ENCODE measurements around the gene BRI3.

BRI3 gene

GRCh38 chr7:98233219-98234070, 48.0 kb upstream of the BRI3 start:
- H4K20me1 ChIP-seq (ENCODE audit: insufficient read depth, low read length), result no peaks in the 10 kb centered on the region
- no peaks in the 10 kb centered on the region for H3K27me3 ChIP-seq (ENCODE audit: insufficient read depth, low read length, poor library complexity)
- H3K36me3 ChIP-seq (ENCODE audit: insufficient read depth, low read length), result peaks cover 16% of the 10 kb centered on the region
- H3K4me1 ChIP-seq (ENCODE audit: insufficient read depth, low read length), result no peaks in the 10 kb centered on the region
- H3K9me3 ChIP-seq (ENCODE audit: insufficient read depth, low read length, severe bottlenecking), result no peaks in the 10 kb centered on the region
- H3K27ac ChIP-seq (ENCODE audit: low read length), result no peak overlapping the region
- ATAC-seq (ENCODE audit: insufficient read depth, low read depth) (no peak), DNase-seq (no peak)
- no peak overlapping the region for H3K9ac ChIP-seq (ENCODE audit: low read depth, low read length)
- H3K4me3 ChIP-seq (ENCODE audit: low read depth in 1 of 2, low read length in 2 of 2), result no peak overlapping the region
- no peak overlapping the region for H3K4me2 ChIP-seq (ENCODE audit: insufficient read depth, low read length)
- no peaks in the 10 kb centered on the region for H3K79me2 ChIP-seq (ENCODE audit: insufficient read depth, low read length)
- no peak overlapping the region for H2AFZ ChIP-seq (ENCODE audit: low read depth, low read length)
- TF ChIP-seq CTCF (IDR thresholded peaks at IDR 0.05; ENCODE audit: borderline replicate concordance, extremely low read depth, low read length, poor library complexity, severe bottlenecking) (no peak), EZH2 (IDR thresholded peaks at IDR 0.05; ENCODE audit: borderline replicate concordance, low read depth, low read length, severe bottlenecking) (no peak)

DNA sequence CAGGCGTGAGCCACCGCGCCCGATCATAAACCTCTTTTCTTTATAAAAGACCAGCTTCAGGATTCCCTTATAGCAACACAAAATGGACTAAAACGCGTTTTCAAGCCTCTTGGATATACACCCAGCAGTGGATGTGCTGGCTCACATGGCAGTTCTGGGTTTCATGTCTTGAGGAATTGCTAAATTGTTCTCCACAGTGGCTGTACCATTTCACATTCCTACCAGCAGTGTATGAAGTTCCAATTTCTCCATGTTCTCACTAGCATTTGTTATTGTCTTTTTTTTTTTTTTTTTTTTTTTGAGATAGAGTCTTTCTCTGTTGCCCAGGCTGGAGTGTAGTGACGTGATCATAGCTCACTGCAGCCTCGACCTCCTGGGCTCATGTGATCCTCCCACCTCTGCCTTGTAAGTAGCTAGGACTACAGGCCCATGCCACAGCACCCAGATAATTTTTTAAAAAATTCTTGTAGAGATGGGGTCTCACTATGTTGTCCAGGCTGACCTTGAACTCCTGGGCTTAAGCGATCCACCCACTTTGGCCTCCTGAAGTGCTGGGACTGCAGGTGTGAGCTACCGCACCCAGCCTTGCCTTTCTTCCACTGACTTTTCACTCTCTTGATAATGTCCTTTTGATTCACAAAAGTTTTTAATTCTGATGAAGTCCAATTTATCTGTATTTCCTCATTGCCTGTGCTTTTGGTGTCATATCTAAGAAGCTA, 46.9 kb upstream of the BRI3 start:
- no peaks in the 10 kb centered on the region for H3K4me1 ChIP-seq (ENCODE audit: insufficient read depth, low read length)
- DNase-seq (no peak), ATAC-seq (ENCODE audit: insufficient read depth, low read depth) (no peak)
- H3K9me3 ChIP-seq (ENCODE audit: insufficient read depth, low read length, severe bottlenecking), result no peaks in the 10 kb centered on the region
- no peaks in the 10 kb centered on the region for H4K20me1 ChIP-seq (ENCODE audit: insufficient read depth, low read length)
- no peak overlapping the region for H3K9ac ChIP-seq (ENCODE audit: low read depth, low read length)
- TF ChIP-seq EZH2 (IDR thresholded peaks at IDR 0.05; ENCODE audit: borderline replicate concordance, low read depth, low read length, severe bottlenecking) (no peak), CTCF (IDR thresholded peaks at IDR 0.05; ENCODE audit: borderline replicate concordance, extremely low read depth, low read length, poor library complexity, severe bottlenecking) (no peak)
- peaks cover 17% of the 10 kb centered on the region for H3K36me3 ChIP-seq (ENCODE audit: insufficient read depth, low read length)
- H3K4me2 ChIP-seq (ENCODE audit: insufficient read depth, low read length), result no peak overlapping the region
- H3K4me3 ChIP-seq (ENCODE audit: low read depth in 1 of 2, low read length in 2 of 2), result no peak overlapping the region
- H2AFZ ChIP-seq (ENCODE audit: low read depth, low read length), result no peak overlapping the region
- no peak overlapping the region for H3K27ac ChIP-seq (ENCODE audit: low read length)
- H3K27me3 ChIP-seq (ENCODE audit: insufficient read depth, low read length, poor library complexity), result no peaks in the 10 kb centered on the region
- H3K79me2 ChIP-seq (ENCODE audit: insufficient read depth, low read length), result no peaks in the 10 kb centered on the region

DNA sequence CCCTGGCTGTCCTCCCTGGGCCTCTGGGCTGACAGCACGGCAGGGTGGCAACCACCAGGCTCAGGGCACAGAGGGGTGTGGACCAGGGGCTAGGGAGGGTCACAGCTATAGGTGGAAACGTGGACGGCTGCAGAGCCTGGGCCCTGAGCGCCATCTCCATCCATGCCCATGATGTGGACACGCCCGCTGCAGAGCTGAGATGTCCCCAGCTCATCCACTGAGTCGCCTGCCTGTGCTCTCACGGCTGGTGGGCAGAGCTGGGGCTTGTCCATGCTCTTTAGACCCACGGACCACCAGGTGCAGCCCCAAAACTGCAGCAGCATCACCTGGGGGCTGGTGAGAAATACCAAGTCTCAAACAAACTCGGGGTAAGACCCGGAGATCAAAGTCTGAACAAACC, 45.6 kb upstream of the BRI3 start:
- Histone ChIP-seq H2AFZ (ENCODE audit: low read depth, low read length) (no peak overlapping the region), H3K4me1 (ENCODE audit: insufficient read depth, low read length) (no peaks in the 10 kb centered on the region), H4K20me1 (ENCODE audit: insufficient read depth, low read length) (no peaks in the 10 kb centered on the region), H3K9ac (ENCODE audit: low read depth, low read length) (no peak overlapping the region), H3K4me2 (ENCODE audit: insufficient read depth, low read length) (no peak overlapping the region), H3K36me3 (ENCODE audit: insufficient read depth, low read length) (peaks cover 14% of the 10 kb centered on the region), H3K9me3 (ENCODE audit: insufficient read depth, low read length, severe bottlenecking) (no peaks in the 10 kb centered on the region), H3K27ac (ENCODE audit: low read length) (no peak overlapping the region), H3K79me2 (ENCODE audit: insufficient read depth, low read length) (no peaks in the 10 kb centered on the region), H3K4me3 (ENCODE audit: low read depth in 1 of 2, low read length in 2 of 2) (no peak overlapping the region), H3K27me3 (ENCODE audit: insufficient read depth, low read length, poor library complexity) (no peaks in the 10 kb centered on the region)
- TF ChIP-seq EZH2 (IDR thresholded peaks at IDR 0.05; ENCODE audit: borderline replicate concordance, low read depth, low read length, severe bottlenecking) (no peak), CTCF (IDR thresholded peaks at IDR 0.05; ENCODE audit: borderline replicate concordance, extremely low read depth, low read length, poor library complexity, severe bottlenecking) (no peak)
- ATAC-seq (ENCODE audit: insufficient read depth, low read depth) (no peak), DNase-seq (no peak)
